H1 (cell line): Measurements from ENCODE around the gene ARHGAP28. TPM values are rescaled to one million over a fixed set of nuclear protein-coding genes. Genes with fewer than 3 reads are reported as not detected.

Experiments used
- CTCF ChIA-PET: fragments of 300-600 bp; sonication (Branson Sonifier 250); formaldehyde crosslinking; loops from one replicate; lab custom pipeline; 2021; ENCODE audit not compliant: partially characterized antibody; lab: Charles Lee
- POLR2A ChIA-PET: fragments of 300-600 bp; sonication (Branson Sonifier 250); formaldehyde crosslinking; loops from one replicate; lab custom pipeline; 2021; ENCODE audit warnings: inconsistent platforms; ENCODE audit not compliant: partially characterized antibody; lab: Charles Lee
- DNase-seq, 2 experiments: peaks; one replicate each; pipeline versions ENCODE4 v3.0.0 to v3.0.0-alpha.2; 2010 to 2022; ENCODE audit warnings: low spot score in 2 of 2, low read depth in 1 of 2, mixed read lengths in 1 of 2
- FAIRE-seq: peaks from 2 replicates; lab custom pipeline; 2011; peaks lifted over from hg19 to GRCh38; lab: Jason Lieb, UNC
- H2AFZ ChIP-seq: 2 replicates; pipeline ENCODE4 v1.8.1; 2012; ENCODE audit warnings: low read length, inconsistent platforms
- H2AK5ac ChIP-seq: 2 replicates; pipeline ENCODE4 v1.6.1; 2013; ENCODE audit warnings: low read depth, low read length
- H2BK120ac ChIP-seq: replicated peaks from 2 replicates; pipeline ENCODE3; 2013; ENCODE audit warnings: low read depth, low read length, inconsistent platforms
- H2BK12ac ChIP-seq: 2 replicates; pipeline ENCODE4 v1.6.1; 2013; ENCODE audit warnings: low read depth, low read length
- H2BK15ac ChIP-seq: 2 replicates; pipeline ENCODE4 v1.6.1; 2013; ENCODE audit warnings: low read length
- H2BK20ac ChIP-seq: 2 replicates; pipeline ENCODE4 v1.6.1; 2013; ENCODE audit warnings: low read length
- H2BK5ac ChIP-seq: 2 replicates; pipeline ENCODE4 v1.6.1; 2013; ENCODE audit warnings: low read depth, low read length
- H3K14ac ChIP-seq: 2 replicates; pipeline ENCODE4 v1.6.1; 2013; ENCODE audit warnings: inconsistent platforms; ENCODE audit not compliant: insufficient read length
- H3K18ac ChIP-seq: 2 replicates; pipeline ENCODE4 v1.6.1; 2013; ENCODE audit warnings: low read length; ENCODE audit errors: extremely low read depth
- H3K23ac ChIP-seq: 2 replicates; pipeline ENCODE4 v1.6.1; 2013; ENCODE audit warnings: inconsistent platforms; ENCODE audit not compliant: insufficient read length
- H3K23me2 ChIP-seq: 2 replicates; pipeline ENCODE4 v1.6.1; 2013; ENCODE audit warnings: low read depth, low read length
- H3K27ac ChIP-seq: 2 replicates; pipeline ENCODE4 v1.6.1; 2011; ENCODE audit warnings: low read depth, low read length, inconsistent platforms
- H3K27me3 ChIP-seq, 4 experiments: replicated peaks in 1 of 4; 1 replicate in 1 of 4; 2 replicates in 3 of 4; pipeline versions ENCODE4 v1.6.1 to v1.8.1; 2011 to 2013; ENCODE audit warnings: low read length in 3 of 4, mild to moderate bottlenecking in 3 of 4, inconsistent platforms in 2 of 4, mixed read lengths in 2 of 4, moderate library complexity in 1 of 4; ENCODE audit not compliant: control insufficient read depth in 3 of 4, insufficient read depth in 3 of 4; ENCODE audit errors: extremely low read depth in 1 of 4
- H3K36me3 ChIP-seq, 4 experiments: 2 replicates each; pipeline versions ENCODE4 v1.6.1 to v1.8.1; 2011 to 2013; ENCODE audit warnings: mild to moderate bottlenecking in 4 of 4, low read length in 3 of 4, moderate library complexity in 2 of 4, control low read depth in 1 of 4, inconsistent platforms in 1 of 4; ENCODE audit not compliant: insufficient read depth in 4 of 4, control insufficient read depth in 2 of 4
- H3K4ac ChIP-seq: replicated peaks from 2 replicates; pipeline ENCODE3; 2013; ENCODE audit warnings: low read length, low read depth, mixed read lengths, inconsistent platforms; ENCODE audit not compliant: insufficient read length
- H3K4me1 ChIP-seq, 4 experiments: replicated peaks in 1 of 4; 1 replicate in 1 of 4; 2 replicates in 3 of 4; pipeline versions ENCODE4 v1.6.1 to v1.8.1; 2011 to 2013; ENCODE audit warnings: low read length in 3 of 4, inconsistent platforms in 2 of 4, mixed read lengths in 1 of 4; ENCODE audit not compliant: insufficient read depth in 4 of 4, control insufficient read depth in 3 of 4
- H3K4me2 ChIP-seq, 2 experiments: 2 replicates each; pipeline versions ENCODE4 v1.6.1 to v1.8.1; 2011 to 2013; ENCODE audit warnings: low read depth in 2 of 2, low read length in 2 of 2, control low read depth in 1 of 2, inconsistent platforms in 1 of 2, mild to moderate bottlenecking in 1 of 2; ENCODE audit not compliant: insufficient read depth in 1 of 2
- H3K4me3 ChIP-seq, 4 experiments: fragments of 200-600, 300-600 bp in 1 of 4; sonication (generic), shearing (Covaris generic), sonication (Bioruptor Twin) in 1 of 4; 2 replicates each; pipeline versions ENCODE4 v1.5.1 to v1.8.1; 2011 to 2016; ENCODE audit warnings: low read length in 4 of 4, low read depth in 3 of 4, control low read depth in 2 of 4, inconsistent platforms in 2 of 4, mild to moderate bottlenecking in 2 of 4, mixed read lengths in 1 of 4, moderate library complexity in 1 of 4; ENCODE audit not compliant: insufficient read depth in 2 of 4; ENCODE audit errors: extremely low read depth in 1 of 4
- H3K56ac ChIP-seq: replicated peaks from 2 replicates; pipeline ENCODE3; 2013; ENCODE audit warnings: low read depth, mild to moderate bottlenecking, mixed read lengths, low read length, inconsistent platforms; ENCODE audit not compliant: insufficient read length
- H3K79me1 ChIP-seq: 2 replicates; pipeline ENCODE4 v1.6.1; 2013; ENCODE audit warnings: low read depth, low read length, control low read depth
- H3K79me2 ChIP-seq, 2 experiments: 2 replicates each; pipeline versions ENCODE4 v1.6.1 to v1.8.1; 2012 to 2013; ENCODE audit warnings: low read length in 2 of 2, mild to moderate bottlenecking in 2 of 2, inconsistent platforms in 1 of 2; ENCODE audit not compliant: insufficient read depth in 2 of 2, control insufficient read depth in 1 of 2
- H3K9ac ChIP-seq, 4 experiments: replicated peaks in 1 of 4; 1 replicate in 1 of 4; 2 replicates in 3 of 4; pipeline versions ENCODE4 v1.6.1 to v1.8.1; 2011 to 2013; ENCODE audit warnings: low read depth in 3 of 4, low read length in 3 of 4, control low read depth in 2 of 4, mild to moderate bottlenecking in 2 of 4, moderate library complexity in 2 of 4, inconsistent platforms in 1 of 4; ENCODE audit errors: extremely low read depth in 1 of 4
- H3K9me3 ChIP-seq, 2 experiments: 2 replicates each; pipeline versions ENCODE4 v1.6.1 to v1.8.1; 2012 to 2013; ENCODE audit warnings: mild to moderate bottlenecking in 2 of 2, moderate library complexity in 2 of 2, control low read depth in 1 of 2, inconsistent platforms in 1 of 2, low read depth in 1 of 2, low read length in 1 of 2, mixed read lengths in 1 of 2; ENCODE audit not compliant: insufficient read depth in 2 of 2
- H4K20me1 ChIP-seq, 2 experiments: replicated peaks in 1 of 2; 2 replicates each; pipeline versions ENCODE3 to v1.8.1; 2011 to 2013; ENCODE audit warnings: inconsistent platforms in 2 of 2, low read length in 2 of 2, mild to moderate bottlenecking in 1 of 2; ENCODE audit not compliant: insufficient read depth in 2 of 2, control insufficient read depth in 1 of 2
- H4K5ac ChIP-seq: 2 replicates; pipeline ENCODE4 v1.6.1; 2013; ENCODE audit warnings: low read length, low read depth, mixed read lengths, inconsistent platforms; ENCODE audit not compliant: insufficient read length
- H4K8ac ChIP-seq: 2 replicates; pipeline ENCODE4 v1.8.0; 2013; ENCODE audit warnings: mild to moderate bottlenecking, moderate library complexity, low read length, inconsistent platforms; ENCODE audit not compliant: insufficient read depth; ENCODE audit errors: extremely low read depth
- H4K91ac ChIP-seq: replicated peaks from 2 replicates; pipeline ENCODE3; 2013; ENCODE audit warnings: low read length, mixed read lengths, inconsistent platforms; ENCODE audit not compliant: insufficient read length
- BCL11A ChIP-seq, 2 experiments: IDR thresholded peaks; one replicate each; pipeline ENCODE4 v1.6.1; 2011; ENCODE audit warnings: low read depth in 2 of 2, low read length in 2 of 2, mild to moderate bottlenecking in 2 of 2
- CTBP2 ChIP-seq: IDR thresholded peaks from 2 replicates; pipeline ENCODE4 v1.7.0; 2011; ENCODE audit warnings: borderline replicate concordance, mild to moderate bottlenecking, moderate library complexity, mixed read lengths, low read length; ENCODE audit not compliant: insufficient read depth, insufficient read length
- EP300 ChIP-seq, 2 experiments: IDR thresholded peaks; 1 replicate in 1 of 2; 2 replicates in 1 of 2; pipeline ENCODE4 v1.6.1; 2011 to 2012; ENCODE audit warnings: low read depth in 2 of 2, low read length in 2 of 2, mild to moderate bottlenecking in 2 of 2, borderline replicate concordance in 1 of 2, inconsistent platforms in 1 of 2, moderate library complexity in 1 of 2
- RNF2 ChIP-seq: fragments of 200-900, 300-1000 bp; sonication (generic); IDR thresholded peaks from 2 replicates; pipeline ENCODE4 v1.7.1; 2016; ENCODE audit warnings: borderline replicate concordance, low read depth, mild to moderate bottlenecking, antibody characterized with exemption, low read length; ENCODE audit not compliant: poor library complexity, severe bottlenecking; ENCODE audit errors: missing control alignments
- TCF12 ChIP-seq: IDR thresholded peaks from 2 replicates; pipeline ENCODE4 v1.6.1; 2011; ENCODE audit warnings: low read depth, mild to moderate bottlenecking, low read length
- WGBS, 2 experiments: shearing (Covaris generic) in 1 of 2; methylation state at CpG; one replicate each; pipeline versions ENCODE4 v1.1.6 to v1.1.7; 2013 to 2015; ENCODE audit warnings: low lambda C conversion rate in 2 of 2, mixed read lengths in 2 of 2, inconsistent platforms in 1 of 2, low coverage in 1 of 2, missing lambda C conversion rate in 1 of 2; ENCODE audit not compliant: insufficient replicate concordance in 2 of 2, insufficient coverage in 1 of 2, insufficient read length in 1 of 2; ENCODE audit errors: extremely low coverage in 1 of 2, missing lambda C conversion rate in 1 of 2; 5-methylcytosine and 5-hydroxymethylcytosine counted together
- polyA plus RNA-seq, 7 experiments: library from polyadenylated mRNA; depleted of rRNA in 3 of 7; stranded (reverse) in 5 of 7; unstranded in 2 of 7; fragments of >200 nt in 5 of 7; fragments of 200-250 nt in 2 of 7; gene quantifications; 1 replicate in 5 of 7; 2 replicates in 1 of 7; 4 replicates in 1 of 7; pipeline versions ENCODE4 v1.2.1 to v1.2.3, GENCODE V29; 2011 to 2013; ENCODE audit warnings: missing spikeins in 2 of 7, mixed read lengths in 2 of 7
- total RNA-seq: library from RNA; stranded (reverse); fragmentation: NEBNext Ultra II Directional; extraction: Animal tissue kit (Norgen Biotek cat#: 25700); gene quantifications from 2 replicates; pipeline ENCODE4 v1.2.1, GENCODE V29; 2021
- TF ChIP-seq, protein P1 (sequence below): IDR thresholded peaks from 2 replicates; pipeline ENCODE4 v1.6.1; 2012; ENCODE audit warnings: low read length, inconsistent platforms
- TF ChIP-seq, protein P2 (sequence below), 3 experiments: IDR thresholded peaks; 1 replicate in 2 of 3; 2 replicates in 1 of 3; pipeline versions ENCODE4 v1.5.1 to v1.6.1; 2011; ENCODE audit warnings: low read length in 3 of 3, mild to moderate bottlenecking in 3 of 3, inconsistent platforms in 2 of 3, low read depth in 1 of 3, moderate library complexity in 1 of 3; ENCODE audit not compliant: insufficient read depth in 1 of 3; ENCODE audit errors: control extremely low read depth in 1 of 3

ARHGAP28 gene
- total and polyA plus RNA-seq, 2 of the 8 experiments (the other 6 are each of a cell fraction or from before 2014, with no cell fraction given), result 2.9 to 14.4 TPM

DNA sequence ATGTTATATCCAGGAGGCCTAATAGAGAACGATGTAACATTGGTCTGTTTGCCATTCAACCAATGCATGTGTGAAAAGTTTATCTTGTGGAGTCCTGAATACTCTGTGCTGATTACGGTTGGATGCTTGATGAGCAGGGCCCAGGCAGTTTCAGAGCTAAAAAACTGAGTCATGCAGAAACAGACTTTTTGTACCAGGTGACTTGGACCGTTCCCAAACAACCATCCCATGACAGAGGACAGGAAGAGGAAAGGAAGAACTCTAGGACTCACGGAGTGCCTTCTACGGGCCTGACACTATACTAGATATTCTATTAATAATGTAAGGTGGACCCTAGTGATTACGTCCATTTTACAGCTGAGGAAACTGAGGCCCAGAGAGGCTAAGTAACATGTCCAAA is 142.1 kb downstream of the ARHGAP28 start:
- no peak overlapping the region for H3K4me3 ChIP-seq
- 95% methylated on average over 6 of the region's 6 CpGs; no CpG with 5 or more reads in 1 of the 2 experiments for WGBS, 2 experiments
- H2BK20ac ChIP-seq, result no peak overlapping the region
- no peaks in the 10 kb centered on the region for H3K79me1 ChIP-seq
- H3K4me2 ChIP-seq, result no peak overlapping the region
- H2AFZ ChIP-seq, result no peak overlapping the region
- no peak for DNase-seq
- no peak overlapping the region for H3K9ac ChIP-seq
- H3K23ac ChIP-seq, result no peak overlapping the region
- H2BK120ac ChIP-seq, result no peak overlapping the region
- no peak overlapping the region for H2AK5ac ChIP-seq
- H3K4me1 ChIP-seq, result no peaks in the 10 kb centered on the region
- no peak for TF ChIP-seq BCL11A (IDR thresholded peaks at IDR 0.05; ENCODE audit: low read depth in 2 of 2, low read length in 2 of 2)
- TF ChIP-seq, protein P1, sequence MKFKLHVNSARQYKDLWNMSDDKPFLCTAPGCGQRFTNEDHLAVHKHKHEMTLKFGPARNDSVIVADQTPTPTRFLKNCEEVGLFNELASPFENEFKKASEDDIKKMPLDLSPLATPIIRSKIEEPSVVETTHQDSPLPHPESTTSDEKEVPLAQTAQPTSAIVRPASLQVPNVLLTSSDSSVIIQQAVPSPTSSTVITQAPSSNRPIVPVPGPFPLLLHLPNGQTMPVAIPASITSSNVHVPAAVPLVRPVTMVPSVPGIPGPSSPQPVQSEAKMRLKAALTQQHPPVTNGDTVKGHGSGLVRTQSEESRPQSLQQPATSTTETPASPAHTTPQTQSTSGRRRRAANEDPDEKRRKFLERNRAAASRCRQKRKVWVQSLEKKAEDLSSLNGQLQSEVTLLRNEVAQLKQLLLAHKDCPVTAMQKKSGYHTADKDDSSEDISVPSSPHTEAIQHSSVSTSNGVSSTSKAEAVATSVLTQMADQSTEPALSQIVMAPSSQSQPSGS, result no peak
- TF ChIP-seq TCF12, result no peak
- no peak for TF ChIP-seq CTBP2
- TF ChIP-seq RNF2, result no peak
- no peak for TF ChIP-seq EP300 (IDR thresholded peaks at IDR 0.05; ENCODE audit: borderline replicate concordance in 1 of 2, low read depth in 2 of 2, low read length in 2 of 2)
- TF ChIP-seq, protein P2, sequence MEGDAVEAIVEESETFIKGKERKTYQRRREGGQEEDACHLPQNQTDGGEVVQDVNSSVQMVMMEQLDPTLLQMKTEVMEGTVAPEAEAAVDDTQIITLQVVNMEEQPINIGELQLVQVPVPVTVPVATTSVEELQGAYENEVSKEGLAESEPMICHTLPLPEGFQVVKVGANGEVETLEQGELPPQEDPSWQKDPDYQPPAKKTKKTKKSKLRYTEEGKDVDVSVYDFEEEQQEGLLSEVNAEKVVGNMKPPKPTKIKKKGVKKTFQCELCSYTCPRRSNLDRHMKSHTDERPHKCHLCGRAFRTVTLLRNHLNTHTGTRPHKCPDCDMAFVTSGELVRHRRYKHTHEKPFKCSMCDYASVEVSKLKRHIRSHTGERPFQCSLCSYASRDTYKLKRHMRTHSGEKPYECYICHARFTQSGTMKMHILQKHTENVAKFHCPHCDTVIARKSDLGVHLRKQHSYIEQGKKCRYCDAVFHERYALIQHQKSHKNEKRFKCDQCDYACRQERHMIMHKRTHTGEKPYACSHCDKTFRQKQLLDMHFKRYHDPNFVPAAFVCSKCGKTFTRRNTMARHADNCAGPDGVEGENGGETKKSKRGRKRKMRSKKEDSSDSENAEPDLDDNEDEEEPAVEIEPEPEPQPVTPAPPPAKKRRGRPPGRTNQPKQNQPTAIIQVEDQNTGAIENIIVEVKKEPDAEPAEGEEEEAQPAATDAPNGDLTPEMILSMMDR (IDR thresholded peaks at IDR 0.05; ENCODE audit: control extremely low read depth in 1 of 3, insufficient read depth in 1 of 3, low read depth in 1 of 3, low read length in 3 of 3), result no peak
- TF ChIP-seq, all 59 proteins: peak for 0
- no peak overlapping the region for H2BK12ac ChIP-seq
- no peak for FAIRE-seq
- no peak overlapping the region for H2BK5ac ChIP-seq
- H4K8ac ChIP-seq, result no peak overlapping the region
- H3K56ac ChIP-seq, result no peak overlapping the region
- H3K27me3 ChIP-seq, result no peaks in the 10 kb centered on the region
- no peaks in the 10 kb centered on the region for H3K36me3 ChIP-seq
- no peaks in the 10 kb centered on the region for H3K79me2 ChIP-seq
- no peak overlapping the region for H4K5ac ChIP-seq
- H3K18ac ChIP-seq, result no peak overlapping the region
- no peak overlapping the region for H3K14ac ChIP-seq
- no peak overlapping the region for H2BK15ac ChIP-seq
- H3K23me2 ChIP-seq, result no peaks in the 10 kb centered on the region
- H3K4ac ChIP-seq, result no peak overlapping the region
- no peak overlapping the region for H4K91ac ChIP-seq
- ChIA-PET CTCF (interaction anchor here (0.6 to 1.6 kb wide), 6 partner anchors 11 to 470 kb away, joined by 3 read pairs; no protein-coding TSS in a partner anchor), POLR2A (no interaction called here)
- H3K27ac ChIP-seq, result no peak overlapping the region
- H3K9me3 ChIP-seq, result no peaks in the 10 kb centered on the region
- no peaks in the 10 kb centered on the region for H4K20me1 ChIP-seq
